ENCODE measurements around the gene AKAP13.

AKAP13 gene

DNA sequence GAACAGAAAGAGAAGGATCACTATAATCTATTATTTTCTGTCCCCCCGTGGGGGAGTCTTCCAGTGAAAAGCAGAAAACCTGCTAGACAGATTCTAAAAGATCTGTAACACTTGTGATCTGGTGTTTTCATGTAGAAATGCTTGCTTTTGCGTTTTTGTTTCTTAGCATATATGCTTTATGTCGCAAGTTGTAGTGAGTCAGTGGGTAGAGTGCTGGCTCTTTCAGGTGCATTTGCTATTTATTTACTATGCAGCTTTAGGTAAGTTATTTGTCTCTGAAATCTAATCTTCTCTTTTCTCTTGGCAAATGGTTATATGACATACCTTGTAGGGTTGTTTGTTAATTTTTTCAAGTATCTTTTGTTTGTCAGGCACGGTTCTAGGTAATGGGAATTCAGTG is 9.4 kb downstream of the AKAP13 start:
- no peak for DNase-seq

GRCh38 chr15:85393210-85393609 is 12.8 kb downstream of the AKAP13 start:
- DNase-seq, result no peak

- no peak for DNase-seq
These were observed 14.3 kb downstream of the AKAP13 start for GRCh38 chr15:85394554-85395333.

- no peak for DNase-seq
These were observed 16.2 kb downstream of the AKAP13 start for GRCh38 chr15:85396554-85396953.

DNA sequence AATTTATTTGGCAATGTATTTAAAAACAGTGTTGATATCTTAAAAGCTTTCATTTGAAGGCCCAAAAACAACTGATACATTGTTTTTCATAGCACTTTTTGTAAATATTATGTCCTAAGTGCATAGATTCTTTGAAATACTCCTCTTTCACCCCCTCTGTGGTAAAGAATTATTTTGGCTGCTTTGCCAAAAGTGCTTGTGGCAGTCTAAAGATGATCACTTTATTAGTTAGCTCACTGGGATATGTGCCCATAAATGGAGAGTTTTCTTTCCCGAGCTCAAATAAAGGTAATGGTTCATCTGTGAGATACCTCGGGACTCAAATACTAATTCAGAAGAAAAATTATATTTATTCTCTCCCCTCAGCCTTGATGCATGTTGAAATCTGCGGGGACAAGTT is 16.7 kb downstream of the AKAP13 start:
- no peak for DNase-seq

GRCh38 chr15:85397926-85398325 is 17.5 kb downstream of the AKAP13 start:
- DNase-seq, result no peak

DNA sequence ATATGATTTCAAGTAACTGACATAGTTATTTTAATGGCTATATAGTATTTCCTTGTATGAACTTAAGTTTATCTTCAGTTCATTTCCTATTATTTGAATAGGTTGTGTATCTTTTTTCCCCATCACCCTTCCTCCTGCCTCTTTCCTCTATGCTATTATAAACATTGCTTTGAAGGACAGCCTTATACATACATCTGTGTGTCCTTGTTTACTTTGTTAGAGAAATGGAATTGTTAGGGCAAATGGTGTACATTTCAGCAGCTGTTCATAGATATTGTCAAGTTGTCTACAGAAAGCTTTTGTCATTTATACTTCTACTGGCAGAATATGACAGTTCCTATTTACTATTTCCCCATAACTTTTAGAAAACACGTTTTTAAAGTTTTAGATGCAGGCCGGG is 18.4 kb downstream of the AKAP13 start:
- DNase-seq, result no peak

DNA sequence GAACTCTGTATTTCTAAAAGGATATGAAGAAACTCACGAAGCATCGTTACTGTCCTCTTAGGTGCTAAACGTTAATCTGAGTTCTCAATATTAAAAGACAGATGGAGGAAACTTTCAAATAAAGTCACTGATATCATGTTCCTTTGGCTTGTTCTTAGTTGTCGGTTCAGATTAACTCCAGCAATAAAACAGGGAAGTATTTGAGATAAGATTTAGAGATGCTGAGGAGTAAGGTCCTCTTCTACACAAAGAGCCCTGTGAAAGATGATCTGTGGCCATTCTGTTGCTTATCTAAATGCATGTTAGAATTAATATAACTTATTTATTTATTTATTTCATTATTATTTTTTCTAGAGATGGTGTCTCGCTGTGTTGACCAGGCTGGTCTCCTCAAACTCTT is 19.2 kb downstream of the AKAP13 start:
- no peak for DNase-seq

GRCh38 chr15:85400606-85401005 is 20.2 kb downstream of the AKAP13 start:
- DNase-seq, result no peak

- DNase-seq, result no peak
These were observed 20.8 kb downstream of the AKAP13 start for GRCh38 chr15:85401108-85401774.

DNA sequence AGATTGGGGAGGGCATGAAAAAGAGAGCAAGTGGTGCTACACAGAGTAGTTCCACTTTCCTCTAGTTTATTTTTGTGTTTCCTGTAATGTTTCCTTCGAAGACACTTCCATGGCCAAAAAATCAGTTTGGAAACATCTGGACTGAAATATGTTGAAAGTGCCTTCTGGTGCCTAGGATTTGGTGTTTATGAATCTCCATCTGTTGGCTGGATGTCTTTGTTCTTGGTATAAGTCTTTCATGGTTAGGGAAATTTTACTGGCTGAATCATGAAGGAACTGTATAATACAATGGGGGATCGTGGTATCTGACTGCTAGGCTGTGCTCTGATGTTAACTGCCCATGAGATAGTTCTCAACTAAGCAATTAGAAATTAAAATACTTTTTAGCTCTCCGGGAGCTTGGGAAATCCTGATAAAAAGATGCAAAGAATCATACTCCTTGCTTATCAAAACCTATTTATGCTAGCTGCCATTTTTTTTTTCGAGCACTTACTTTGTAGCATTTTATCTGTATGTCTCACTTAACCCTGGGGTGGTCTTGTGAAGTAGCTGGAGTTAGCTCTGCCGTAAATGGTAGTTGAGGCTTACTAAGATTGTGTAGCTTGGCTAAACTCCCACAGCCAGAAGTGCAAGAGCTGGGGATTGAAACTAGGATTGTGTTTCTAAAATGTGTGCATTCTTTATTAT is 21.9 kb downstream of the AKAP13 start:
- DNase-seq, result no peak

DNA sequence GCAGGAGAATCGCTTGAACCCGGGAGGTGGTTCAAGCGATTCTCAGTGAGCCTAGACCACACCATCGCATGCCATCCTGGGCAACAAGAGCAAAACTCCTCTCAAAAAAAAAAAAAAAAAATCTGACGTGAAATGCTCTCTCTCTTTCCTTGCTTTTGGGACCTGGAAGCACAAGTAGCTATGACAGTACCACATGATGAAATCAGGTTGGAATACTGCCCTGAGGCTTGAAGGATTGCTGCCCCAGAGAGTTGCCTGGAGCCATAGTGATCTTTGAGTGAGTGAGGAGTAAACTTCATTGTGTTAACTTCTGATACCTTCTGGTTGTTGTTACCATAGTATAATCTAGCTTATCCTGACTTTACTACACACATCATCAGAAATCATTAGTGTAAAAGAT is 23.3 kb downstream of the AKAP13 start:
- DNase-seq, result no peak

DNA sequence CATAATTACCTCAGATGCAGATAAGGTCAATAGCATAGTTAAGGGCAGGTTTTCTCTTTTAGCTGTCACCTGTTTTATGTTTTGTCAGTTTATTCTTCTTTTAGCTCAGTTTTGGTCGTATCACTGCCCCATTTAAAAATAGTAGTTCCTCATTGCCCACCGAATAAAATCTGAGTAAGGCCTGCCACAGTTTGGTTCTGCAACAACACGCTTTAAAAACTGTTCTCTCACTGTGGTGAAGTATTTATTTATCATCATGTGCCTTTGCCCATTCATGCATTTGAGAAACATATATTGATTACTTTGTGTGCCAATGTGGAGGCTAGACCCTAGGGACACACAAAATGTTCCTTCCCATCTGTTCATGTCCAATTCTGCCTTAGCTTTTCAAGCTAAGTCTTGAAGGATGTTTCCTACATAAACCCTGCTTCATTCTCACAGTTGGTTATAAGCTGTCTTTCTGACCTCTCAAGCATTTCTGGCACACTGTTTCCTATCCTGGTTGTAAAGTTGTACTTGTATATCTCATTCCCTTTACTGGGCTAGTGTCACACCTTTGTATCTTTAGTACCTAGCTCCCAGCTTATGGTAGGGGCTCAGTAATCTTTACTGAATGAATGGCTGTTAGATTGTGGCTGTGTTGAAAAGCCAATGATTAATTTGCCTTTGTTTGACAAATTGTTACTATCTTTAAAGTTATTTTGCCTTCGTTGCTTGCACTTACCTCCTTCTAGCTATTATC is 23.9 kb downstream of the AKAP13 start:
- DNase-seq, result no peak

DNA sequence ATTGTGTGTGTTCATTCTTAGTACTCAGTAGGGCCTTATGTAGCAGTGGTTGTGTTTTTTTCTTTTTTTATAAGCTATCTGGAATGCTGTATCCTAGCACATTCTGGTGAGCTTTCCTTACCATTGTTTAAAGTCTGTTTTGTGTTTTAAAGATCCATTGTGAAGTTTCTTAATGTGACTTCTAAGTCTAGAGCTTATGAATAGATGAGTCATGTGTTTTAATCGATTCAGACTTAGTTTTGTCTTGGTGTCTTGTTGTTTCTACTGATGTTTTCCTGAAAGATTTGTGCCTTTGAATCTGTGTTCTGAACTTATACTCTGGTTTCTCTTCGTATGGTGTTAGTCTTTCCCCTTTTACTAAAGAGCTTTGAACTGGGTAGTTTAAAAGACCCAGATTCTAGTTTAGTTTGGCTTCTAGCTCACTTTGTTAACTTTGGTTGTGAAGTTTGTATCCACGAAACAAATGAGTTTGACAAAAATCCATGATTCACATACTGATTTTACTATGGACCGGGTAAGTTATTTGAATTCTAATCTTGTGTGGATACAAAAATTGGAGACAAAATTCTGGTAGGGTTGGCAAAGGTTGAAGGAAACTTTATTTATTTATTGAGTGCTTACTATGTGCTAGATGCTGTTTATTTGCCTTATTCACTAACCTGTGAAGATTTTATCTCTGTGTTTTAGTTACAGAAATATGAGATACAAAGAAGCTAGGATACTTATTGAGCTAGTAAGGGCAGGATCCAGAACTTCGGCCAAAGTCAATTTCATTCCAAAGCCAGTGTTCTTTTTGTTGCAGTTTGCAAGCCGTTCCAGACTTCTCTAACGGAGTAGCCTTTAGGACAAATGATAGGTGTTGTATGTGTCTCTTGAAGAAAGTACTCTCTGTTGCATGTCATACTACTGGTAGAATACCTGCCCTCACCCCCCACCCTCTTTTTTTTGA is 24.8 kb downstream of the AKAP13 start:
- no peak for DNase-seq

GRCh38 chr15:85406916-85407315 is 26.5 kb downstream of the AKAP13 start:
- DNase-seq, result no peak

- DNase-seq, result no peak
These were observed 27.2 kb downstream of the AKAP13 start for GRCh38 chr15:85407421-85408269.

DNA sequence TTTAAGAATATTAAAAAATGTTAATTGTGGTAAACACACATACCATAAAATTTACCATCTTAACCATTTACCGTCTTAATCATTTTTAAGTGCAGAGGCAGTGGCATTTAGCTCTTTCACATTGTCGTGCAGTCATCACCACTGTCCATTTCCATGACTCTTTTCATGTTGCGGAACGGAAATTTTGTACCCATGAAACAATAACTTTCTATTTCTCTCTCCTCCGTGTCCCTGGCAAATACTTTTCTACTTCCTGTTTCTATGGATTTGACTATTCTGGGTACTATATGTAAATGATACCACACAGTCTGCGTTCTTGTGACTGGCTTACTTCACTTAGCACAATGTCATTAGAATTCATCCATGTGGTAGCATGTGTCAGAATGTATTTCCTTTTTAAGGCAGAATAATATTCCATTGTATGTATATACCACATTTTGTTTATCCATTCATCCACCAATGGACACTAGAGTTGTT is 27.9 kb downstream of the AKAP13 start:
- no peak for DNase-seq

DNA sequence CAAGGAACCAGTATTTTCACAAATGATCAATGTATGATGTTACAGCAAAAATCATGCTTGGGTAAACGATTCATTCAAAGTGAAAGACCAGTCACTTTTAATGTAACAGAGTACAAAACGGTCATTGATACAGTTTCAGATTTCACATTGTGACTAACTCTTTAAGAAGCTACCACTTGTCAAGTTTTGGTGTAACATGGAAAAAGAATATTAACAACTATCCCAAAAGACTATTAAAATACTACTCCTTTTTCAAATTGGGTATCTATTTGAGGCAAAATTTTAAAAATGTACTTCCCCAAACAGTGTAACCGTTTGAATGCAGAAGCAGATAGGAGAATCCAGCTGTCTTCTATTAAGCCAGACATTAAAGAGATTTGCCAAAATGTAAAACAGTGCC is 31.7 kb downstream of the AKAP13 start:
- DNase-seq, result no peak

- no peak for DNase-seq
These were observed 32.8 kb downstream of the AKAP13 start for GRCh38 chr15:85412956-85413854.

DNA sequence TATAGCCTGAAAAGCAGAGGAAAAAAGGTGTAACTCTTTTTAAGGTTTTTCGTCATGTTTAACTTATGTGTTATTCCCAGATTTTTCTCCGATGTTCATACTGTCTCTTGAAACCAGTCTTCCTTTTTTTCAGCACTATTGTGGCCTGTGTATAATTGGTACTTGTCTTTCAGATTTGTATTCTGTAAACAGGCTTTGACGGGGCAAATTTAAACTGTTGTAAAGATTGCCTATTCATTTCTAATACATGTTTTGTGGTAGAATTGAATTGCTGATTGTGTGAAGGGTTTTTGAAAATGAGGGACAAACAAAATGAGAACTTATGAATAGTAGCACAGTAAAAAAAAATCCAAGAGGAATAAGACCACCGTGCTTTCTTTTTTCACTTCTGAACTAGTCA is 33.6 kb downstream of the AKAP13 start:
- DNase-seq, result no peak

All from NCI-H187 (cell line).